Parathyroid adenoma (tissue), 2 donors: ENCODE results near the gene NOC4L.

ENCODE experiments used
- H2AFZ ChIP-seq: fragments of 300-600 bp; sonication (generic); one replicate; pipeline ENCODE4 v1.7.0; 2017; ENCODE audit warnings: antibody characterized with exemption, mild to moderate bottlenecking
- H3K27ac ChIP-seq: fragments of 300-600 bp; sonication (generic); one replicate; pipeline ENCODE4 v1.7.0; 2017
- H3K27me3 ChIP-seq: fragments of 300-600 bp; sonication (generic); one replicate; pipeline ENCODE4 v1.7.0; 2017; ENCODE audit warnings: low read length; ENCODE audit not compliant: control insufficient read depth, insufficient read depth
- H3K36me3 ChIP-seq: fragments of 300-600 bp; sonication (generic); one replicate; pipeline ENCODE4 v1.7.0; 2017; ENCODE audit warnings: low read length; ENCODE audit not compliant: control insufficient read depth, insufficient read depth
- H3K4me1 ChIP-seq: fragments of 300-600 bp; sonication (generic); one replicate; pipeline ENCODE4 v1.7.0; 2017; ENCODE audit warnings: control low read depth
- H3K4me2 ChIP-seq: fragments of 300-600 bp; sonication (generic); one replicate; pipeline ENCODE4 v1.7.0; 2017; ENCODE audit warnings: low read length
- H3K4me3 ChIP-seq: fragments of 300-600 bp; sonication (generic); one replicate; pipeline ENCODE4 v1.7.0; 2017; ENCODE audit warnings: low read depth, low read length
- H3K79me2 ChIP-seq: fragments of 300-600 bp; sonication (generic); one replicate; pipeline ENCODE4 v1.7.0; 2017; ENCODE audit warnings: control low read depth
- H3K9ac ChIP-seq: fragments of 300-600 bp; sonication (generic); one replicate; pipeline ENCODE4 v1.7.0; 2017; ENCODE audit warnings: mild to moderate bottlenecking
- H3K9me3 ChIP-seq: fragments of 300-600 bp; sonication (generic); one replicate; pipeline ENCODE4 v1.7.0; 2017; ENCODE audit warnings: low read length; ENCODE audit not compliant: control insufficient read depth
- CTCF ChIP-seq: fragments of 300-600 bp; sonication (generic); IDR thresholded peaks from one replicate; pipeline ENCODE4 v1.7.0; 2017; ENCODE audit warnings: antibody characterized with exemption, mild to moderate bottlenecking
- donor health status: primary hyperparathyroidism.

Gene NOC4L

GRCh38 chr12:132129007-132129406, 15.2 kb upstream of the NOC4L start:
- Histone ChIP-seq H3K36me3 (no peaks in the 10 kb centered on the region), H3K27ac (no peak overlapping the region), H3K4me3 (no peak overlapping the region), H3K9ac (no peak overlapping the region), H3K79me2 (no peaks in the 10 kb centered on the region), H3K4me2 (no peak overlapping the region), H3K4me1 (no peaks in the 10 kb centered on the region), H2AFZ (no peak overlapping the region), H3K27me3 (no peaks in the 10 kb centered on the region), H3K9me3 (no peaks in the 10 kb centered on the region)
- no peak for TF ChIP-seq CTCF

DNA sequence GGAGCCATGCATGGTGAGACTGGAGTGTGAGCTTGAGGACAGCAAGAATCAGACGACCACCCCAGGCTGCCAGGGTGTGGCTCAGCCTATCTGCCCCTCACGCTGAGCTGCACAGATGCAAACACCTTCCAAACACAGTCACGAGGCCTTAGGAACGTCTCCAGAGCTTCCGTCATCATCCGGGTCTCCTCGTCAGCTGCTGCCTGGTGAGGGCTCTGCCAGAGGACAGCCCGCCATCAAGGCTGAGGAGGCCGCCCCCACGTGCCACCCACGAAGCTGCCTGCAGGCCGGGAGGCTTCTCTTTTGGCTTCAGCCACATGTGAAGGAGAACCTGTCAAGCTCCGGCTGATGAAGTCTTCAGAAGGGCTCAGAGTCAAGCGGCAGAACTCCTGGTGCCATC, 13.6 kb upstream of the NOC4L start:
- Histone ChIP-seq H3K36me3 (no peaks in the 10 kb centered on the region), H3K9me3 (no peaks in the 10 kb centered on the region), H3K9ac (no peak overlapping the region), H3K79me2 (no peaks in the 10 kb centered on the region), H3K27me3 (no peaks in the 10 kb centered on the region), H3K27ac (no peak overlapping the region), H3K4me2 (no peak overlapping the region), H2AFZ (no peak overlapping the region), H3K4me1 (no peaks in the 10 kb centered on the region), H3K4me3 (no peak overlapping the region)
- no peak for TF ChIP-seq CTCF

GRCh38 chr12:132131229-132131628, 13.0 kb upstream of the NOC4L start:
- H3K9me3 ChIP-seq: no peaks in the 10 kb centered on the region

GRCh38 chr12:132131952-132132351, 12.3 kb upstream of the NOC4L start:
- Histone ChIP-seq H3K27ac (no peak overlapping the region), H3K79me2 (no peaks in the 10 kb centered on the region), H3K4me2 (no peak overlapping the region), H3K4me3 (no peak overlapping the region), H3K27me3 (no peaks in the 10 kb centered on the region), H3K9ac (no peak overlapping the region), H3K4me1 (no peaks in the 10 kb centered on the region), H3K36me3 (no peaks in the 10 kb centered on the region), H3K9me3 (no peaks in the 10 kb centered on the region), H2AFZ (no peak overlapping the region)
- no peak for TF ChIP-seq CTCF

More at GRCh38 chr12:132131229-132131628, 13.0 kb upstream of the NOC4L start:
- Histone ChIP-seq H2AFZ (no peak overlapping the region), H3K4me3 (no peak overlapping the region), H3K4me2 (no peak overlapping the region), H3K9ac (no peak overlapping the region), H3K4me1 (no peaks in the 10 kb centered on the region), H3K79me2 (no peaks in the 10 kb centered on the region), H3K27me3 (no peaks in the 10 kb centered on the region), H3K36me3 (no peaks in the 10 kb centered on the region), H3K27ac (no peak overlapping the region)
- TF ChIP-seq CTCF: no peak

GRCh38 chr12:132132609-132133430, 11.4 kb upstream of the NOC4L start:
- Histone ChIP-seq H2AFZ (no peak overlapping the region), H3K9me3 (no peaks in the 10 kb centered on the region), H3K36me3 (no peaks in the 10 kb centered on the region), H3K4me2 (no peak overlapping the region), H3K4me1 (no peaks in the 10 kb centered on the region), H3K9ac (no peak overlapping the region), H3K79me2 (no peaks in the 10 kb centered on the region), H3K27ac (no peak overlapping the region), H3K4me3 (no peak overlapping the region), H3K27me3 (no peaks in the 10 kb centered on the region)
- TF ChIP-seq CTCF: no peak
